ENCODE measurements around the gene RAB24.

- no peak for TF ChIP-seq POLR2A (IDR thresholded peaks at IDR 0.05)
- no peak for TF ChIP-seq CTCF (IDR thresholded peaks at IDR 0.05 in 4 of 5, conservative IDR thresholded peaks at IDR 0.05 in 1 of 5)
Observed at GRCh38 chr5:177271113-177271512, 32.4 kb downstream of the RAB24 start.

All from gastrocnemius medialis (tissue), 4 donors.